ENCODE results near the gene CLN5. TPM values are rescaled to one million over a fixed set of nuclear protein-coding genes. Genes with fewer than 3 reads are reported as not detected.

Gene CLN5
- total and polyA plus RNA-seq, 12 donors: 10.5 to 22.3 (median 15.2) TPM

DNA sequence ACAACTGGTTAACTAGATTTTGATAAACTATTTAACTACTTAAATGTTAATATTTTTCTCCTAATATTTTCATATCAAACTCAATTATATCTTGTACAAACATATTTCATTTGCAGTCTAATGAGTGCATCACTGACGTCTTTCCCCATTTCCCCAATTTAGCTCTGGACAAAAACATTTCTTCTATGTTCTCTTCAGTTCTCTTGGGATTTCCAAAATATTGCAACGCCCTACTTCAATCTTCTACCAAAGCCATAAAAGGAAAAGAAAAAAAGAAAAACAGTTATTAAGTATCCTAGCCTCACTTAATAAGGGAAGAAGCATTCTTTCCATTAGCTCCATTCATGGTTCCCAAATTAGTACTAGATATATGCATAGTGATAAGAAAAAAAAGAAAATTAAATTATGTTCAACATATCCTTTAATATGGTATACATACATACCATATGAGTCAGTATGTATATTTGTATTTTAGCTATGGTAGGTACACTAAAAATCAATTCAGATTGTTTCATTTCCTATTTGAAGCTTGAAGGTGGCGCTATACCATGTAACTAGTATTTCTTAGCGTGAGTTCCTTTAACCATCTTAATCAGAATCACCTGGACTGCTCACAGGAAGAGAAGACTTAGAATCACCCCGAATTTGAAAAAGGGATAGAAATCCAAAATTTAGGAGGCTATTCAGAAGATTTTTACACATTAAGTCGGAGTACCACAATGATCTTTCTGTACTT, 25.2 kb downstream of the CLN5 start:
- Histone ChIP-seq H3K9me3 (no peaks in the 10 kb centered on the region), H3K4me1 (peaks cover 0 to 81% (median 62%) of the 10 kb centered on the region in 9 donors), H3K4me3 (no peak overlapping the region), H3K27me3 (no peaks in the 10 kb centered on the region), H3K36me3 (peaks cover 0 to 97% (median 28%) of the 10 kb centered on the region in 9 donors), H3K27ac (peak overlapping the region in 7 of 10 donors; percentile 17 to 68 (median 37))
- DNase-seq (no peak), ATAC-seq (peak in 6 of 8 donors; percentile 14 to 74 (median 48))
- intact Hi-C loops (cut with DNase I): no loop called here
- WGBS, 2 donors: 87 to 88% methylated on average over 6 of the region's 6 CpGs
- no peak for TF ChIP-seq CTCF (IDR thresholded peaks at IDR 0.05)

DNA sequence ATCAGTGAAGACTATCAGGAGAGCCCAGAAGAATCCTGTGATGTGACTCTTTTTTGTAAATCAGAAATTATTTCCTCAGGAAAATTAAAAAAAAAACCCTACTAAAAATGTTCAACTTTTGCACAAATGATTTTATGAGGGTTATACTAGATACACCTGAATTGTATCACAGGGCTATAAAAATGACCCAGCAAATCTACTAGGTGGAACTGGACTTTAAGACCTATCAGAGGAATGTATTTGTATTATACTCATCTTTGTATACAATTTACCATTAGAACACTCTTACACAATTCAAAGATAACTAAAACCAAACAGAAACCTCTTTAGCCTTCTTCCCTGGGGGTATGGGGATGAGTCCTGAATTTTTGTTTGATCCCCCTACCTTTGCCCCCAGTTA, 27.9 kb downstream of the CLN5 start:
- no peak overlapping the region for H3K27ac ChIP-seq

GRCh38 chr13:77022341-77022740, 30.5 kb downstream of the CLN5 start:
- H3K4me1 ChIP-seq: peaks cover 4 to 82% (median 74%) of the 10 kb centered on the region in 9 donors
- ATAC-seq (no peak), DNase-seq (no peak)
- peak overlapping the region in 2 of 10 donors; percentile 19 to 23 for H3K27ac ChIP-seq
- 56 to 58% methylated on average over 3 of the region's 3 CpGs for WGBS, 2 donors
- intact Hi-C loops (cut with DNase I): no loop called here
- no peaks in the 10 kb centered on the region for H3K27me3 ChIP-seq
- TF ChIP-seq CTCF (IDR thresholded peaks at IDR 0.05): no peak
- H3K4me3 ChIP-seq: peak overlapping the region in 1 of 10 donors; percentile 1
- peaks cover 0 to 47% (median under 1%) of the 10 kb centered on the region in 9 donors for H3K36me3 ChIP-seq
- H3K9me3 ChIP-seq: no peaks in the 10 kb centered on the region

More for the DNA sequence above, 27.9 kb downstream of the CLN5 start:
- peaks cover 0 to 97% (median 81%) of the 10 kb centered on the region in 9 donors for H3K4me1 ChIP-seq
- TF ChIP-seq CTCF (IDR thresholded peaks at IDR 0.05): no peak
- intact Hi-C loops (cut with DNase I): no loop called here
- no peaks in the 10 kb centered on the region for H3K9me3 ChIP-seq
- no peak for DNase-seq
- peaks cover 0 to 73% (median 3%) of the 10 kb centered on the region in 9 donors for H3K36me3 ChIP-seq
- H3K27me3 ChIP-seq: no peaks in the 10 kb centered on the region
- no peak for ATAC-seq
- no peak overlapping the region for H3K4me3 ChIP-seq

GRCh38 chr13:77026255-77026860, 34.5 kb downstream of the CLN5 start:
- no peak for TF ChIP-seq CTCF (IDR thresholded peaks at IDR 0.05)
- WGBS, 2 donors: 1% methylated on average over 37 to 62 of the region's 62 CpGs

More at GRCh38 chr13:77026255-77026860, 34.5 kb downstream of the CLN5 start:
- peak; percentile 62 to 88 (median 78) for ATAC-seq
- intact Hi-C loops (cut with DNase I): loop anchor here in 2 of 10 donors (5.0 kb wide), 2 partner anchors 34 to 301 kb away; partner anchors contain the start of genes CLN5 (in 1 of the 2) and MYCBP2 (in 1 of the 2)
- Histone ChIP-seq H3K4me3 (peak overlapping the region; percentile 70 to 100 (median 92)), H3K27ac (peak overlapping the region; percentile 96 to 100 (median 99)), H3K36me3 (peaks cover 0 to 12% (median 0%) of the 10 kb centered on the region in 9 donors), H3K9me3 (no peaks in the 10 kb centered on the region), H3K4me1 (peaks cover 4 to 59% (median 54%) of the 10 kb centered on the region in 9 donors), H3K27me3 (no peaks in the 10 kb centered on the region)
- DNase-seq: peak; percentile 72 to 86

Data from heart right ventricle (tissue), 16 donors.